HG02610 (cell line): ENCODE results near the gene CACNA1B.

Source experiments
- ATAC-seq: cut with Tn5 transposase; IDR thresholded peaks from one replicate; pipeline ENCODE4 v1.9.1; 2021; ENCODE audit warnings: mild to moderate bottlenecking, moderate library complexity; ENCODE audit not compliant: unreplicated experiment

CACNA1B gene

DNA sequence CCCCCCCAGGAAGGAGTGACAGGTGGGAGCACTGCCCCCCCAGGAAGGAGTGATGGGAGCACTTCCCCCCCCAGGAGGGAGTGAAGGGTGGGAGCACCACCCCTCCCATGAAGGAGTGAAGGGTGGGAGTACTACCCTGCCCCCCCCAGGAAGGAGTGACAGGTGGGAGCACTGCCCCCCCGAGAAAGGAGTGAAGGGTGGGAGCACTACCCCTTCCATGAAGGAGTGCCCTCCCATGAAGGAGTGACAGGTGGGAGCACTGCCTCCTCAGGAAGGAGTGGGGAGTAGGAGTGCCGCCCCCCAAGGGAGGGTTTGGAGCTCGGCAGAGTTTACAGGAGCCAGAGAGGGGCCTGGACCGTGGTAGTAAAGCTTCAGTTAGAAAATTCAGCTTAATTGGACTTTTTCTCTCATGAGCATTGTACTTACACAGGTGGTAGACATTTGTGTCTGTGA, 100.7 kb downstream of the CACNA1B start:
- no peak for ATAC-seq

DNA sequence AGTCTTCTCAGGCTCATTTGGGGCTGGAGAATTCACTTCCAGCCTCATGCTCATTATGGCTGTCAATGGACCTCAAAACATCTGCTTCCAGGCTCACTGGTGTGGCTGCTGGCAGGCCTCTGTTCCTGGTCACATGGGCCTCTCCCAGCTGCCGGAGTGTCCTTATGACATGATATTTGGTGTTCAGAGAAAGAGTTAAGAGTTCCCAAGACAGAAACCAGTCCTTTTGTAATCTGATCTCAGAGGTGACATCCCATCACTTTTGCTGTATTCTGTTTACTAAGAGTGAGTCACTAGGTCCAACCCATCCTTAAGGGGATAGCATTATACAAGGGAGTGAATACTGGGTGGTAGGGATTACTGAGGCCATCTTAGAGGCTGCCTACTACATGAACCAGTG, 104.6 kb downstream of the CACNA1B start:
- no peak for ATAC-seq

DNA sequence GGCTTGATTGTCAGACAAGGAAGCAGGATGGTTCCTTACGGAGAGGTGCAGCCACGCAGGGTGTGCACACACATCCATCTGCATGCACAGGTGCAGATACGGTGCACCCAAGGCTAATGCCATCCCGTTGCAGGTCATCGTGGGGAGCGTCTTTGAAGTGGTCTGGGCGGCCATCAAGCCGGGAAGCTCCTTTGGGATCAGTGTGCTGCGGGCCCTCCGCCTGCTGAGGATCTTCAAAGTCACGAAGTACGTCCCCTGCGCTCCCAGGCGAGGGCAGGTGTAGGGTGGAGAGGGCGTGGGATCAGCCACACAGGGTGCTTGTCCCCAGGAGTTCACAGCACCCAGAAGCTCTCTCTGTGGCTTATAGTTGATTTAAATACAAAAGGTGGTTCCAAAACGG, 106.4 kb downstream of the CACNA1B start:
- ATAC-seq, result no peak

DNA sequence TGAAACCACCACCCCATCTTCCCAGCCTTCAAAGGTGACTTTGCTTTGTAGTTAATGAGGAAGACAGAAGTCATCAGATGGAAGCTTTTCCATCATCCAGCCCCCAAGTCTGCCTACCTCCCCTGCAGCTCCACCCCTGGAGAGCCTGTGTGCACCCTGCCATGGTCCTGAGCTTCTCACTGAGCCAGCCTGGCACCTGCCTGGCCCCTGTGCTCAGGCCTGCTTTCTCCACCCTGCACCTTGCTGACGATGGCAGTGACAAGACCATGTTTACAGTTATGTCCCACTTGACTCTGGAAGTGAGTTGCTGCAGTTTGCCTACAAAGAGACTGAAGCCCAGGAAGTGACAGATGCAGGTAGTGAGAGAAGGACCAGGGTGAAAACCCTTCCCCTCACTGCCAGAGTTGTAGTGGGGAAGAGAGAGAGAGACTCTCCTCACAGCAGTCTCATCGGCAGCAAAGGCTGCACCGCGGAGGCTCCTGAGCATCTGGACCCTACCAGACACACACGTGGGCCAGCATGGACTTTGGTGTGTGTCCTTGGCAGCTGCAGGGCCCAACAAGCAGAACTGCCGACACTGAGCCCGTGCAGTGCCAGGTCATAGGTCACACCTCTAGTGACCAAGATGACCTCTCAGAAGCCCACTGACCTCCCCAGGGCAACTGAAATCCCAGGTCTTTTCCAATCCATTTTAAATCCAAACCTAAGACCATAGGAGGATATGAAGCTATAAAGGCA, 107.1 kb downstream of the CACNA1B start:
- ATAC-seq, result no peak

DNA sequence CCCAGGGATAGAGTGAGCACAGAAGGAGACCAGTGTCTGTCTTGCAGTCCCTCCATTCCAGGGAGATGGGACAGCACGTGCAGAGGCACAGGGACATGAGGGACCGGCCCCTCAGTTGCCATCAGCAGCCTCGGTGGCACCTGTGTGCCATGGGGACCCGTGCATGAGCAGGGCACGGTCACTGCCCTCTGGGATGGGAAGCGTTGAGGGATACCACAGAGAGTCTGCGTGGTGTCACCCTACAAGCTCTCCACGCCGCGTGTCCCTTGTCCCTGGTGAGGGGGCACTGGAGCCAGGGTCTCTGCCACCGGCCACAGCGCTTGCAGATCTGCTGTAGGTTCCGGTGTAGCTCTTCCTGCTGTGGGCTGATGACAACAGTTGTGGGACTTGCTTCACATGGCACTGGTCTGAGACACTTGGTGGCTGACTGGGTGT, 108.1 kb downstream of the CACNA1B start:
- no peak for ATAC-seq

DNA sequence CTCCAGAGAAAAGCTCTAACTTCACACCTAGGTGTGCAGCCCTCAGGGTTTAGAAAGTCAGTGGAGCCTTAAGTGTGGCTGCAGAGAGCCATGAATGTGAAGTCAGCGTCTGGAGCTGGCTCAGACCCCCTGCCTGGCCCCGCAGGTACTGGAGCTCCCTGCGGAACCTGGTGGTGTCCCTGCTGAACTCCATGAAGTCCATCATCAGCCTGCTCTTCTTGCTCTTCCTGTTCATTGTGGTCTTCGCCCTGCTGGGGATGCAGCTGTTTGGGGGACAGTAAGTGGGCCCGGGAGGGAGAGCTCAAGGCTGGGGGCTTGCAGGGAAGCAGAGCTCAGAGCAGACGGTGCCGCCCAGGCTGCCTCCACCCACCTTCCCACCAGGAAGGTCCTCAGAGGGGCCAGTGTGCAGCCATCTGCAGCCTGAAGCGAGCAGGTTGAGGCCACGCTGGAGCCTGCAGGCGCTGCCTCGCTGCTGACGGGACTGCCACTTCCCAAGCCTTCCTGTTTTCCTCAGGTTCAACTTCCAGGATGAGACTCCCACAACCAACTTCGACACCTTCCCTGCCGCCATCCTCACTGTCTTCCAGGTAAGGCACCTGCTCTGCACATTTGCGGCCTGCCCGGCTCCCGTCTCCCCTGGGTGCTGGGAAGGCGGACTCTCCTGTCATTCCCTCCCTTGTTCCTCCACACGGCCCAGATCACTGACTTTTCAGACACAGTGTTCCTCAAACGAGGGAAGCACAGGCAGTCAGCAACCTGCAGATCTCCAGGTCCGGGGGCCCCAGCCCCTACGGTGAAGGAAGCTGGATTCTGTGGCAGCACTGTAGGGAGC, 108.9 kb downstream of the CACNA1B start:
- no peak for ATAC-seq

DNA sequence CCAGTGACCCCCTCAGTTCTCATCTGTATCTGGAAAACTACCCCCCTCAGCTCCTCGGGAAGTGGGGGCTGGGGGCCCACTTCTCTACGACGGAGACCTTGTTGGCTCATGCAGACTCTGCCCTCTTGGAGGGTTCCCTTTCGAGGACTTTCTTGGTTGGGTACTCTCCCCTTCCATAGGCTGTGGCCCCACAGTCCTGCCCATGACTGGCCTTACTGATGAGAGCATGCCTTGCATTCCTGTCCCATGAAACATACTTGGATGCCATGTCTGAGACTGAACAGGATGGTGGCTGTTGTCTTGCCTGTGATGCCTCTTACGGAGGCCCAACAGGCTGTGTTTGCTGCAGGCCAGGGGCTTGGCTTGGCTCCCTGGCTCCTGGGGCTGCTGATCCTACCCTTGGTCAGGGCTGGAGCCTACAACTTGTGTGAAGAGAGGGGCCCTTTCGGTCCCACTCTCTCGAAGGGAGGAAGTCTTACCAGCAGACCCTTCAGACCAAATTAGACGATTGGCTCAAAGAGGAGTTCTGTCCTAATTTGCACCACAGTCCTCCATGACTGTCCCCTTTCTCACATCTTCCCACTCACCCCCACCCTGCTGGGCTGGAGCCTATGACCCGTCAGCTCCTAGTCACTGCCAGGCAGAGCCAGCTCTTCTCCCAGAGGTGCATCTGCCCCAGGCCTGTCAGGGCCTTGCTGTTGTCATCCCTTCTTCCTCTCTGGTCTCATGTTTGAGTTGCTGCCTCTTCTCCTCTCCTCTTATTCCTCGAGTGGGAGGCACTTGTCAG, 109.9 kb downstream of the CACNA1B start:
- no peak for ATAC-seq

DNA sequence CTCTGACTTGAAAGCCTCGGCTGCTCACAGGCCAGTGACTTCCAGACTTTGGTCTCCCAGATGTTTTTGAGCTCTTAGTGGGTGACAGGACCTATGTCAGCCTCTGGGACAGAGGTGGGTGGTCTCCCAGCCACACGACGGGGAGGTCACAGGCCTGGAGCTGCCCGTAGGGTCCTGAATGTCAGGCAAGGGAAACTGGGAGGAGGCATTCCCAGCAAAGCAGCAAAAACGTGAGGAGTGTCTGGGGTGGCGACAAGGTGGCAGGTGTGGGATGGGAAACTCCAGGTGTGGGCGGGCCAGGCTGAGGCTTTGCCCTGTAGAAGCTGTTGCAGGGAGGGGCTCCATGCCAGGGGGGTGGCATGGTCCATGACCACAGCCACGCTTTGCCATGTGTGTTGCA, 110.5 kb downstream of the CACNA1B start:
- ATAC-seq, result no peak

DNA sequence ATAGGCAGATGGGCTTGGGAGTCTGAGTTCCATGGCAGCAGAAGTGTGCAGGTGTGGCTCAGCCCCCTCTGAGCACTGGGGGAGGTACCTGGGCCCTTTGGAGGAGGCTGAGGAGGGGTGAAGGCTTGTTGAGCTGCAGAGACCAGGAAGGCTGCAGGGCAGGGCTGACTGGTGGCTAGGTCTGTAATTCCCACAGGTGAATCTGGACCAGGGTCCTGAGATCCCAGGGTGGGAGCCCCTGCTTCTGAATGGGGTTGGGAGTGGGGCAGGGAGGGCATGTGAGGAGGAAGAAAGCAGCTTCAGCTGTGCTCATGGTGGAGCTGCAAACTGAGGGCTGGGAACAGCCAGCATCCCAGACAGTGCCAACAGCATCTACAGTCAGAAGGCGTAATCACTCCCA, 111.1 kb downstream of the CACNA1B start:
- ATAC-seq, result no peak

DNA sequence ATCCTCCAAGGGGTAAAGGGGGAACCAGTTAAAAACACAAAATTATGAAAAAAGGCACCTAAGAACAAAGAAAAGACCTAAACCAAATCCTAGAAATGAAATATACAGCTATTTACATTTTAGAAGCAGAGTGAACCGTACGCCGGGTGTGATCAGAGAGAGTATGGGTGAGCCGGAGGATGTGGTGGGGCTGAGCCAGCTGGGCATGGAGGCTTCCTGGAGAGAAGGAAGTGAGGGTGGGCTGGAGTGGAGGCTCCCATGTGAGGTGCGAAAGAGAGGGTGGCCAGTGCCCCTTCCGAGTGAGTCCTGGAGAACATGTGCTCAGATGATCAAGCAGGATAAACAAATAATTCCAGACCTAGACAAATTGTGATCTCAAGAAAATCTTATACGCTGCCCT, 111.6 kb downstream of the CACNA1B start:
- no peak for ATAC-seq

DNA sequence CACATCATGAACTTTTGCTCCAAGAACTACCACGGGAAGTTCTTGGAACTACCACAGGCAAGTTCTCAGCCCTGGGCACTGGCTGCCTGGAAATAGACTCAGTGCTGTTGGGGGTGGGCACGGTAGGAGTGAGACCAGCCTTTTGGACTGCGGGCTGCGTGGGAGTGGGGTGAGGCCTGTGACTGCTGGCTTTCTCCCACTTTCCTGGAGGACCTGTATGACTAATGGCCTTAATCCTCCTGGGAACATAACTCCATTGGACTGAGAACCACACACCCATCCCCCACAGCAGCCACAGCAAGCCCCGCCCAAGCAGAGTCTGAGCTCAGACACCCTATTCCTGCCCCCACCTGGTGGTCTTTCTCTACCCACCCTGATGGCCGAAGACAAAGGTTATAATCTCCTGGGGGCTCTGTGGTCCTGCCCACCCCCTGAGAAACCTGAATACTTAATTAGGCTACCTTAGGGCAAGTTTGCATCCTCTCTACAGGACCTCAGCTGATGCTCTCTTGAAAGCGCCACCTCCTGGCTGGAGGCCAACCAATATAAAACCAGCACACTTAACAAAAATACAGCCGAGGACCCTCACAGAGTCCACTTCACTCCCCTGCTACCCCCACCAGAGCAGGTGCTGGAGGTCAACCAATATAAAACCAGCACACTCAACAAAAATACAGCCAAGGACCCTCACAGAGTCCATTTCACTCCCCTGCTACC, 112.6 kb downstream of the CACNA1B start:
- no peak for ATAC-seq

DNA sequence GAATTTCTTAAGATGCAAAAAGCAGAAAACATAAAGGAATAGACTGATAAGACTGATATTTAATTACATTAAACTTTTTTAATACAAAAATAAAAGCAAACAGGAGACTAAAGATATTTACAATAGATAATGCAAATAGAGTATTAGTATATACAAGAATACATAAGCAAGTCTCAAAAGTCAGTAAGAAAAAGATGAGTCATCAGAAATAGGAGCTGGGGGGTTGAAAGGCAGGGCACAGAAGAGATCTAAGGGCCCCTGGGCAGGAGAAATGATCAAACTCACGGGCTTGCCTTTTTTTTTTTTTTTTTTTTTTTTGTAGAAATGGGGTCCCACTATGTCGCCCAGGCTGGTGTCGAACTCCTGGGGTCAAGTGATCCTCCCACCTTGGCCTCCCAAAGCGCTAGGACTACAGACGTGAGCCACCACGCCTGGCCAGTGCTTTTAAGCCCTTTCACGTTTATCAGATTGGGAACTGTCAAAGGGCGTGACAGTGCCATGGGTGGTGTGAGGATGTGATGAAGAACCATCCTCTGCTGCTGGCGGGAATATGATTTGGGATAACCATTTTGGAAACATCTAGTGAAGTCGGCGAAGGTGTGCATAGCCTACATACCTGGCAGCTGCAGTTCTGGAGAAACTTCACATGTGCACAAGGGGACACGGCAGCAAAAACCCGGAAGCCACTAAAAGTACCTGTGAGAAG, 126.1 kb downstream of the CACNA1B start:
- no peak for ATAC-seq

DNA sequence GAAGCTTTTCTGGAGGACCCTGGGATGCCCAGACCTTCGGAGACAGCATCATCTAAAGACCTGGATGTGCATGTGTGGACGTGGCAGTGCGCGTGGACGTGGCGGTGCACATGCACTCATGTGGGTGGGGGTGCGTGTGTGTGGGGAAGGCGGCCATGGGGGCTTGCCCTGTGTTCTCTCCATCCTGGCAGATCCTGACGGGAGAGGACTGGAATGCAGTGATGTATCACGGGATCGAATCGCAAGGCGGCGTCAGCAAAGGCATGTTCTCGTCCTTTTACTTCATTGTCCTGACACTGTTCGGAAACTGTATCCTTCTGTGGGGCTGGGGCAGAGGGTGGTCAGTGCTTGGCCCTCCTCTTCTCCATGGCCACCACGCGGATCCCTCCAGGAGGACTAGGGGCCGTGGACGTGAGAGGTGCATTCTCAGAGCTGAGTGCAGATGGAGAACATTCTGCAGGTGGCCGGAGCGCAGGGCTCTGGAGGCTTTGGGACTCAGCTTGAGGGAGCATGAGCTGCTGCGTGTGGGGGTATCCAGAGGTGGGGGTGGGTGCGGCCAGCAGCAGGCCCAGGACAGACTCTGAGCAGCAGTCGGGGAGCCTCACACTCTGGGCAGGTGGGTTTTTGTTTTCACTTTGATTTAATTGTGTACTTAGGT, 129.1 kb downstream of the CACNA1B start:
- ATAC-seq, result no peak

DNA sequence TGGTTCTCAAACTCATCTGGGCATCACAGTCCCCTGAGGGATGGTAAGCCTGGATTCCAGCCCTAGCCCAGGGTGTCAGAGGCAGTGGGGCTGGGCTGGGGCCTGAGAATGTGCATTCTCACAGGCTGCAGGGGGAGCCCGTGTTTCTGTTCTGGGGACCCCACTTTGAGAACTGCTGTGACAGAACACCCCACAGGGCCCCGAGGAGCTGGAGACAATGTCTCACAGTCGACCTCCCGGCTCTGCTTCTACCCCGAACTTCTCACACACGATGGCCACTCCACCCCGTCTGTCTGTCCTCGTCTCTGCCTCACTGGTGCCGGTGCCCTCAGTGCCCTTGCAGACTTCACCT, 130.0 kb downstream of the CACNA1B start:
- no peak for ATAC-seq

DNA sequence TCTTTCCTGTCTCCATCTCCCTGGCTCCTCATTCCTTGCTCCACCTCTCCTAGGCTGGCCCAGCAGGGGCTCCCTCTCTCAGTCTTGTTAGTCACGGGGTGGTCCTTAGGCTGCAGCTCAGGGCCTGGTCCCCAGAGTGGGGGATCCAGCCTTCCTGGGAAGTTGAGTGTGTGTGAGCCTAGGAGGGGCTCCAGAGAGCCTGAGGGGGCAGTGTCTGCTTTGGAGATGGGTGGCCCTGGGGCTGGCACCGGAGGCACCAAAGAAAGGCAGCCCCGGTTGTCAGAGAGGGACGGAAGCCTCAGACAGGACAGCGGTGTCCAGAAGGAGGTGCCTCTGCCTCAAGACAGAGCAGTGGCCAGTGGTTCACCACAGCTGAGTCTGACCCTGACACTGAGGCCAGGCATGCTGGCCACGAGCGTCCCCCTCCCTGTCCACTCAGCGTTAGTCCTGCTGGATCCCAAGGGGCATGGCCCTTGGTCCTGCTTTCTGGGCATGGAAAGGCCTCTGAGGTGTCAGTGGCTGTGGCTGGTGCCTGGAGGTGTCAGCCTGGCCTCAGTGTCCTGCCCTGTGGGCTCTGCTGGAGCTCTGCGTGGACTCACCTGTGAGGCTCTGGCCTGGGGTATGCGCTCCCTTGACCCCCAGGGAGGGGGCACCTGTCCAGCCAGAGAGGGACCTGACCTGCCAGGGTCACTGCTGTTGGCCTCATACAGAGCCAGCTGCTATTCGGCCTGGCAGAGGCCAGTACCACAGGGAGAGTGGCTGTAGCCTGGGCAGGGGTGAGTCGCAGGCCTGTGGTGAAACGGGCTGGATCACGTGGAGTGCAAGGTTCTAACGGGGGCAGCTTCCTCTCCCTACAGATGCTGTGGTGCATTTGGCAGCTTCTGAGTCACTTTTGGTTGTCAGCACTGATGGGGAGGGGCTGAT, 130.6 kb downstream of the CACNA1B start:
- ATAC-seq, result no peak

DNA sequence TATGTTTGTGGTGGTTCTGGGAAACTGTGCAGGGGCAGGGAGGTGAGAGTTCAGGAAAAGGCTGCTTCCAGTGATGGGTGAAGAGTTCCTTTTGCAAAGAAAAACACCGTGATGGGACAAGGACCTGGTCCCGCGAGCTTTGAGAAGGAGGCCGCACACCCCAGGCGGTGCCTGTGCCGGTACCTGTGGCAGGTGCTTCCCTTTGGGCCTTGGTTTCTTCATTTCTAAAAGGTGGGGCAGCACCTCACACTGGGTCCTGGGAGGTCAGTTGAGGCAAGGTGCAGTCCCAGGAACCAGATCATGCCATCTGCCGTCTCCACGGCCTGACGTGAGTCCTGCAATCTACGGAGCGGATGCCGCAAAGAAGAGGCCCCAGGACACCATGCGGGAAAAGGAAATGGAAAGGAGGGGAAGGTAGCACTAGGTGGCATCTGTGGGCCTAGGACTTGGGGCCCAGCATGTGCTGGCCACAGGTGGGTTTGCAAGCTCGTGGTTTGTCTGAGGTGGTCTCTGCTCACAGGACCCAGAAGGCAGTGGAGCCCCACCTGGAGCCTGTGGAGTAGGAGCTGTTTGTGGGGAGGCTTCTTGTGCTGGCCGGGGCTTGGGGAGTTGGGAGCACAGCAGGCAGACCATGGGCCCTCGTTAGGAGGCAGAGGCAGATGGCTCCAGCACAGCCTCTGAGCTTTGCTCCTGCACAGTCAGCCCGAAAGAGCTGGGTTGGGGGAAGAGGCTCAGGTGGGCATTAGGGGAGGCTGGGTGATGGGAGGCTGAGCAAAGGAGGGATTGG, 131.6 kb downstream of the CACNA1B start:
- ATAC-seq, result no peak

DNA sequence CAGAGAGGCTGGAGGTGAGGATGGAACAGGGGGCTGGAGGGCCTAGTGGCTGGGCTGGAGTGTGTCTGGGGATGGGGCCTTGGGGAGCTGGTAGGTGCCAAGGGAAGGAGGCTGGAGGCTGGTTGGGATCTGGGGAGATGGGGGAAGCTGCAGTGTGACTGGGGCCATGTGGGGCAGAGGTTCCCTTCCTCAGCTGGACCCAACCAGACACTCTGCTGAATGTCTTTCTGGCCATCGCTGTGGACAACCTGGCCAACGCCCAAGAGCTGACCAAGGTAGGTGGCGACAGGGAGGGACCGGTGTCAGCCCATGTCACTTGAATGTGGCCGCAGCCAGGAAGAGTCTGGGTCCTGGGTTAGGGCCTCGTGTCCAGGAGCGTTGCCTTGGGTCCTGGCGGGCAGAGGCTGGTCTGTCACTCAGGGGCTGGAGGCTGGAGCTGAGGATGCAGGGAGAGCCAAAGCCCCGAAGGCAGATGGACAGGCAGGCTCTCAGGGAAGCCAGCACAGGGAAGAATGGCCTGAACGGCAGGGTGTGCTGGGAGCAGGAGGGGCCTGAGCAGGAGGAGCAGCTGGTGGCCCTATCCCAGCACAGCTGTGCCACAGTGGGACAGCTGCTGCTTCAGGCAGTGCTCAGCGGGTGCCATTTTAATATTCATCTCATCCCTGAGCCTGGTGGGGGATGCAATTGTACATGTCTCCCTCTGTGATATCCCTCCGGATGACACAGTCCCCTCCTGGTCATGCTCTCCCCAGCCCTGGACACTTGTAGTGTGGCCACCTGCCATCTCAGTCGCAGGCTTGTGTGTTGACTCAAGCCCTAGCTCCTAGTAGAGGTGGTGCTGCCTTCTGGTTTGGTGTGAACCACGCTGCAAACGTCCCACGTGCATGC, 132.5 kb downstream of the CACNA1B start:
- no peak for ATAC-seq
